HL-60 (cell line): ENCODE measurements around the gene HNF1B.

ENCODE experiments used
- GABPA ChIP-seq: IDR thresholded peaks from 2 replicates; pipeline ENCODE4 v1.6.1; 2012; ENCODE audit warnings: low read depth
- POLR2AphosphoS5 ChIP-seq: IDR thresholded peaks from 2 replicates; pipeline ENCODE4 v1.6.1; 2012; ENCODE audit warnings: low read depth
- SPI1 ChIP-seq: IDR thresholded peaks from 2 replicates; pipeline ENCODE4 v1.6.1; 2012; ENCODE audit warnings: low read depth, mild to moderate bottlenecking, borderline replicate concordance
- TF ChIP-seq, protein P1 (sequence below): IDR thresholded peaks from one replicate; pipeline ENCODE4 v1.5.1; 2011; ENCODE audit warnings: low read length, control low read depth, inconsistent platforms; ENCODE audit not compliant: insufficient read depth
- TF ChIP-seq, protein P2 (sequence below): IDR thresholded peaks from 2 replicates; pipeline ENCODE4 v1.6.1; 2012; ENCODE audit warnings: low read depth; ENCODE audit not compliant: insufficient replicate concordance

GRCh38 chr17:37661400-37662014 is 83.4 kb downstream of the HNF1B start:
- TF ChIP-seq, protein P1, sequence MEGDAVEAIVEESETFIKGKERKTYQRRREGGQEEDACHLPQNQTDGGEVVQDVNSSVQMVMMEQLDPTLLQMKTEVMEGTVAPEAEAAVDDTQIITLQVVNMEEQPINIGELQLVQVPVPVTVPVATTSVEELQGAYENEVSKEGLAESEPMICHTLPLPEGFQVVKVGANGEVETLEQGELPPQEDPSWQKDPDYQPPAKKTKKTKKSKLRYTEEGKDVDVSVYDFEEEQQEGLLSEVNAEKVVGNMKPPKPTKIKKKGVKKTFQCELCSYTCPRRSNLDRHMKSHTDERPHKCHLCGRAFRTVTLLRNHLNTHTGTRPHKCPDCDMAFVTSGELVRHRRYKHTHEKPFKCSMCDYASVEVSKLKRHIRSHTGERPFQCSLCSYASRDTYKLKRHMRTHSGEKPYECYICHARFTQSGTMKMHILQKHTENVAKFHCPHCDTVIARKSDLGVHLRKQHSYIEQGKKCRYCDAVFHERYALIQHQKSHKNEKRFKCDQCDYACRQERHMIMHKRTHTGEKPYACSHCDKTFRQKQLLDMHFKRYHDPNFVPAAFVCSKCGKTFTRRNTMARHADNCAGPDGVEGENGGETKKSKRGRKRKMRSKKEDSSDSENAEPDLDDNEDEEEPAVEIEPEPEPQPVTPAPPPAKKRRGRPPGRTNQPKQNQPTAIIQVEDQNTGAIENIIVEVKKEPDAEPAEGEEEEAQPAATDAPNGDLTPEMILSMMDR: no peak
- TF ChIP-seq GABPA (no peak), SPI1 (no peak), POLR2AphosphoS5 (no peak)
- TF ChIP-seq, protein P2, sequence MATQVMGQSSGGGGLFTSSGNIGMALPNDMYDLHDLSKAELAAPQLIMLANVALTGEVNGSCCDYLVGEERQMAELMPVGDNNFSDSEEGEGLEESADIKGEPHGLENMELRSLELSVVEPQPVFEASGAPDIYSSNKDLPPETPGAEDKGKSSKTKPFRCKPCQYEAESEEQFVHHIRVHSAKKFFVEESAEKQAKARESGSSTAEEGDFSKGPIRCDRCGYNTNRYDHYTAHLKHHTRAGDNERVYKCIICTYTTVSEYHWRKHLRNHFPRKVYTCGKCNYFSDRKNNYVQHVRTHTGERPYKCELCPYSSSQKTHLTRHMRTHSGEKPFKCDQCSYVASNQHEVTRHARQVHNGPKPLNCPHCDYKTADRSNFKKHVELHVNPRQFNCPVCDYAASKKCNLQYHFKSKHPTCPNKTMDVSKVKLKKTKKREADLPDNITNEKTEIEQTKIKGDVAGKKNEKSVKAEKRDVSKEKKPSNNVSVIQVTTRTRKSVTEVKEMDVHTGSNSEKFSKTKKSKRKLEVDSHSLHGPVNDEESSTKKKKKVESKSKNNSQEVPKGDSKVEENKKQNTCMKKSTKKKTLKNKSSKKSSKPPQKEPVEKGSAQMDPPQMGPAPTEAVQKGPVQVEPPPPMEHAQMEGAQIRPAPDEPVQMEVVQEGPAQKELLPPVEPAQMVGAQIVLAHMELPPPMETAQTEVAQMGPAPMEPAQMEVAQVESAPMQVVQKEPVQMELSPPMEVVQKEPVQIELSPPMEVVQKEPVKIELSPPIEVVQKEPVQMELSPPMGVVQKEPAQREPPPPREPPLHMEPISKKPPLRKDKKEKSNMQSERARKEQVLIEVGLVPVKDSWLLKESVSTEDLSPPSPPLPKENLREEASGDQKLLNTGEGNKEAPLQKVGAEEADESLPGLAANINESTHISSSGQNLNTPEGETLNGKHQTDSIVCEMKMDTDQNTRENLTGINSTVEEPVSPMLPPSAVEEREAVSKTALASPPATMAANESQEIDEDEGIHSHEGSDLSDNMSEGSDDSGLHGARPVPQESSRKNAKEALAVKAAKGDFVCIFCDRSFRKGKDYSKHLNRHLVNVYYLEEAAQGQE: no peak
